ENCODE data around the gene POU6F2. TPM values are rescaled to one million over a fixed set of nuclear protein-coding genes. Genes with fewer than 3 reads are reported as not detected.
A peak's percentile ranks its signal among the peaks of the same experiment; 100 is the strongest.

Gene POU6F2
- total RNA-seq, 5 donors from 2014 or later (not counting 1 experiment from before 2014, with no cell fraction given): not detected

DNA sequence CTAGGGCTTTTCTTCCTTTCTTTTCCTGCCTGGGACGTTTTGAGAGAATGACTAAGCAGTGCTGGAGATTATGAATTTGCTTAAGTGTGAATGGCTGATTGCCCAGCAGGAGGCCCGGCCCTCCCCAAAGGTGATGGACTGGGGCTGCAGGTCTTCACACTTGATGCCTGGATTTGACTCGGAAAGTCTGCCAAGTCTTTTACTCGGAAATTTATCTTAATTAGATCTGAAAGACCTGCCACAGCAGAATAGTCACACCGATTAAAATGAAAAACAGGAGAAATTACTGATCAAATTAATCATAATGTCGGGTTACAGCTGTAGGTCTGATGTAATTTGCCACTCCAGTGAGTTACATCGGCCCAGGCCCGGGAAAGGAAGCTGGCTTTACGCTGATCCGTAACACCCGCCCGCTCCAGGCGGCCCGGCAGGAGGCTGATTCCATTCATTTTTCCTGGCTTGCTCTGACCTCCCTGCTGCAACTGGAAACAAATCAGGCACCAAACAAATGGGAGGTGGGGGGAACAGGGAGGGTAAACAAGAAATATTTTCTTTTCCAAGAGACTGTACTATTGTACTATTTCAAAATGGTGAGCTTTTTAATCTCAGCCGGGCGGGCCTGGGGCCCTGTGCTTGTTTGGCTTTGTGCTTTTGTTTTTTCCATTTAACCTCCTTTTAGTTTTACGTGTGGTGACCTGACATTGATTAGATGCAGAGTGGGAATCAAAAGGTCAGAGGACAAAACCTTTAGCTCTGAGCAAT, 376.1 kb downstream of the POU6F2 start:
- Mint-ChIP-seq H3K4me3 (no peak overlapping the region), H3K27me3 (peaks cover 3 to 4% of the 10 kb centered on the region in 2 donors), H3K4me1 (peaks cover 10 to 16% (median 14%) of the 10 kb centered on the region in 3 donors), H3K27ac (no peak overlapping the region), H3K36me3 (no peaks in the 10 kb centered on the region), H3K9me3 (no peaks in the 10 kb centered on the region)
- DNase-seq (no peak), ATAC-seq (replicated peaks in 1 of 4) (no peak)
- H3K4me1 ChIP-seq (ENCODE audit: control insufficient read depth in 1 of 2, extremely low read depth in 1 of 2, insufficient read depth in 2 of 2, low read length in 2 of 2): no peaks in the 10 kb centered on the region
- no peak overlapping the region for H3K27ac ChIP-seq (ENCODE audit: low read length)
- H3K9me3 ChIP-seq: no peaks in the 10 kb centered on the region
- no peak overlapping the region for H3K4me3 ChIP-seq (ENCODE audit: control insufficient read depth in 1 of 2, extremely low read depth in 1 of 2, low read length in 1 of 2)
- POLR2A ChIA-PET: interaction anchor here in 1 of 2 donors (0.5 kb wide), 1 partner anchor 644 kb away, joined by 3 read pairs; no protein-coding TSS in a partner anchor
- CTCF ChIA-PET: no interaction called here
- peaks cover 0 to 2% of the 10 kb centered on the region in 2 experiments for H3K27me3 ChIP-seq (replicated peaks in 1 of 2; ENCODE audit: control insufficient read depth in 2 of 2, extremely low read depth in 1 of 2, insufficient read depth in 2 of 2, low read length in 1 of 2)
- no peaks in the 10 kb centered on the region for H3K36me3 ChIP-seq (ENCODE audit: control insufficient read depth in 2 of 2, extremely low read depth in 1 of 2, insufficient read depth in 1 of 2, low read length in 1 of 2)
- WGBS (ENCODE audit: insufficient coverage): 94% methylated on average over 8 of the region's 17 CpGs

DNA sequence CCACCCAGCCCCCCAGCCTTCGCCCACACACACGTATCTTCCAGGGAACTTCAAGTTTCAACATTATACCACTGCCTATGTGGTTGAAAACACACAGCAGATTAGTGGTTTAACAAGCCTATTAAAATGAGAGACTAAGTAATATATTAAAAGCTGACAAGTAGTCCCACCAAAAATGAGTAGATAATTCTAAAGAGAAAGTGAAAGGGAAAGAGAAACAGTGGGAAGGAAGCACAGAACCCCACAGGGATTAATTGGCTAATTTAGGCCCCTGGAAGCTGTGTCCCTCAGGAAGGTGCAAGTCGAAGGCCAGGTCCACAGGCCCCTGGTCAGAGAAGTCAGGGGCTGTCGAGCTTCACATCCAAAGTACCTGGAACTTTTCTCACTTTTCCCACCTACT, 378.0 kb downstream of the POU6F2 start:
- Histone ChIP-seq H3K36me3 (ENCODE audit: control insufficient read depth in 2 of 2, extremely low read depth in 1 of 2, insufficient read depth in 1 of 2, low read length in 1 of 2) (no peaks in the 10 kb centered on the region), H3K4me1 (ENCODE audit: control insufficient read depth in 1 of 2, extremely low read depth in 1 of 2, insufficient read depth in 2 of 2, low read length in 2 of 2) (no peaks in the 10 kb centered on the region), H3K27me3 (replicated peaks in 1 of 2; ENCODE audit: control insufficient read depth in 2 of 2, extremely low read depth in 1 of 2, insufficient read depth in 2 of 2, low read length in 1 of 2) (no peaks in the 10 kb centered on the region), H3K4me3 (ENCODE audit: control insufficient read depth in 1 of 2, extremely low read depth in 1 of 2, low read length in 1 of 2) (no peak overlapping the region), H3K27ac (ENCODE audit: low read length) (no peak overlapping the region), H3K9me3 (no peaks in the 10 kb centered on the region)
- H3K4me1 Mint-ChIP-seq: peaks cover 10 to 16% (median 14%) of the 10 kb centered on the region in 3 donors
- no peak for DNase-seq
- H3K36me3 Mint-ChIP-seq: no peaks in the 10 kb centered on the region
- H3K27me3 Mint-ChIP-seq: peaks cover 0 to 4% of the 10 kb centered on the region in 2 donors
- WGBS (ENCODE audit: insufficient coverage): 58% methylated on average over 2 of the region's 4 CpGs
- ATAC-seq (replicated peaks in 1 of 4): no peak
- CTCF ChIA-PET: no interaction called here
- no peak overlapping the region for H3K27ac Mint-ChIP-seq
- H3K4me3 Mint-ChIP-seq: peak overlapping the region; percentile 6 to 40 (median 8)
- POLR2A ChIA-PET: no interaction called here
- H3K9me3 Mint-ChIP-seq: no peaks in the 10 kb centered on the region

DNA sequence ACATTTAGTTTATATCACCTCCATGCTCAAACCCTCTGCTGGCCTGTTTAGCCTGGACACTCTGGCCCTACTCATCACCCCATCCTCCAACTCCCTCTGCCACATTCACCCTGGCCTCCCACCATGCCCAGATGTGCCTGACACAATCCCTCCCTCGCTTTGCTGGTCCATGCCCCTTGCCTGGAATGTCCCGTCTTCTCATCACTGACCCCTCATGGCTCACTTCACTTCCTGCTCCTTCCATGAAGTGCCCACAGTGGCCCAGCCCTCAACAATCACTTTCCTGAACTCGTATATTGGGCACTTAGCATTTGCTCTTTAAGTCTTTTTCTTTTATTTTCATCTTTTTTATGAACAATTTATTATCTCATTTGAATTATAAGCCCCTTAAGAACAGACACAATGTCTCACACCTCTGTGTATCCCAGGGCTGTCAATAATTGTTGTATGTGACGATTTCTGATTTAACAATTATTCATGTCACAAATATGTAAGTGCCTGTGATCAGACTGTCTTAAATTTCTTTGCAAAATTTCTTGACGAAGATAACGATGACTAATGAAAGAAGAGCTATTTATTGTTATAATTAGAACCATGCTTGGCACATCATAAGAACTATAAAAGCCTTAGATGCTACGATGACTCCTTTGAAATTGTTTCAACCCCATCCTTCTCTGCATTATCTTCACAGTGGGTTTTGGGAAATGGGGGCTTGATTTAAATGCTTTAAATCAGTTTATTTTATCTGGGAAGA, 378.6 kb downstream of the POU6F2 start:
- no peak overlapping the region for H3K27ac Mint-ChIP-seq
- no peaks in the 10 kb centered on the region for H3K36me3 Mint-ChIP-seq
- peaks cover 10 to 16% (median 14%) of the 10 kb centered on the region in 3 donors for H3K4me1 Mint-ChIP-seq
- DNase-seq: no peak
- Histone ChIP-seq H3K27ac (ENCODE audit: low read length) (no peak overlapping the region), H3K4me1 (ENCODE audit: control insufficient read depth in 1 of 2, extremely low read depth in 1 of 2, insufficient read depth in 2 of 2, low read length in 2 of 2) (no peaks in the 10 kb centered on the region), H3K4me3 (ENCODE audit: control insufficient read depth in 1 of 2, extremely low read depth in 1 of 2, low read length in 1 of 2) (no peak overlapping the region), H3K36me3 (ENCODE audit: control insufficient read depth in 2 of 2, extremely low read depth in 1 of 2, insufficient read depth in 1 of 2, low read length in 1 of 2) (no peaks in the 10 kb centered on the region), H3K27me3 (replicated peaks in 1 of 2; ENCODE audit: control insufficient read depth in 2 of 2, extremely low read depth in 1 of 2, insufficient read depth in 2 of 2, low read length in 1 of 2) (no peaks in the 10 kb centered on the region), H3K9me3 (no peaks in the 10 kb centered on the region)
- peaks cover 0 to 4% of the 10 kb centered on the region in 2 donors for H3K27me3 Mint-ChIP-seq
- H3K9me3 Mint-ChIP-seq: no peaks in the 10 kb centered on the region
- peak overlapping the region in 1 of 3 donors; percentile 10 for H3K4me3 Mint-ChIP-seq
- WGBS (ENCODE audit: insufficient coverage): 62% methylated on average over 2 of the region's 7 CpGs
- POLR2A ChIA-PET: no interaction called here
- CTCF ChIA-PET: interaction anchor here in 1 of 2 donors (0.6 kb wide), 1 partner anchor 275 kb away, joined by 3 read pairs; no protein-coding TSS in a partner anchor
- no peak for ATAC-seq (replicated peaks in 1 of 4)

DNA sequence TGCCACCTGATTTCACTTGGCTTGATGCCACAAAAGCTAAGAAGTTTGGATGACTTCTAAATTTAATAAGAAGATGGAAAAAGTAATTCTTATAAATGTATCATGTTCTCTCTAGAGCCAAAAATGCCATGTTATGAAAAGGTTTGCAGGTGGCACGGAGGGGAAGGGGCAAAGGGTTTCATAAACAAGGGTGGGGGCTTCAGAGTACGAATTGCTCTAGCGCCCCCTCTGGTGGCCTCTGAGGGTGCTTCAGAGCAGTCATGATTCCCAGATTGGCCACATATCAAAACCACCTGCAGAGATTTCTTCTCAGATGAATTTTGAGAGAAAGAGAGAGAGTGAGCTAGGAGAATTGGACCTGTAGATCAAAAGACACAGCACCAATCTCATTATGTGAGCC, 379.9 kb downstream of the POU6F2 start:
- H3K4me3 Mint-ChIP-seq: no peak overlapping the region
- CTCF ChIA-PET: no interaction called here

DNA sequence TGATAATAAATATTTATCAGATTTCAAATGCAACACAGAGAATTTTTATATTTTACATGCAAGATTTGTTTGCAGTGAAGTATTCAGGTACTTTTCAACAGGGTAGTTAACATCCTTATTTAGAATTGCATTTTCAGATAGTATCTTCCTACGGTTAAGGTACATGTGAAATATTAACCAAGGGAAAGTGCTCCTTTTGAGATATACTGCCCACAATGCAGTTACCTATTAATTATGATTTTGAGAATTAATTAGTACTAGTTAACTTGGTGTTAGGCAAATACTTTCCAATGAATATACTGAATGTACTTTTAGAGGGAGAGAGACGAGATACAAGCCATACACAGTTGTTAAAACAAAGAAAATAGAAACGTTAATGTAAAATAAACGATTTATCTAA, 382.3 kb downstream of the POU6F2 start:
- Mint-ChIP-seq H3K27ac (no peak overlapping the region), H3K36me3 (no peaks in the 10 kb centered on the region), H3K4me1 (peaks cover 10 to 14% (median 12%) of the 10 kb centered on the region in 3 donors), H3K9me3 (peaks cover 0 to 8% (median 0%) of the 10 kb centered on the region in 3 donors), H3K4me3 (no peak overlapping the region), H3K27me3 (peaks cover 0 to 21% of the 10 kb centered on the region in 2 donors)
- H3K27ac ChIP-seq (ENCODE audit: low read length): no peak overlapping the region
- no peaks in the 10 kb centered on the region for H3K27me3 ChIP-seq (replicated peaks in 1 of 2; ENCODE audit: control insufficient read depth in 2 of 2, extremely low read depth in 1 of 2, insufficient read depth in 2 of 2, low read length in 1 of 2)
- no peaks in the 10 kb centered on the region for H3K36me3 ChIP-seq (ENCODE audit: control insufficient read depth in 2 of 2, extremely low read depth in 1 of 2, insufficient read depth in 1 of 2, low read length in 1 of 2)
- no peak for ATAC-seq (replicated peaks in 1 of 4)
- H3K4me3 ChIP-seq (ENCODE audit: control insufficient read depth in 1 of 2, extremely low read depth in 1 of 2, low read length in 1 of 2): no peak overlapping the region
- CTCF ChIA-PET: no interaction called here
- no peak for DNase-seq
- H3K9me3 ChIP-seq: no peaks in the 10 kb centered on the region
- no CpG with 5 or more reads among the region's 4 CpGs for WGBS (ENCODE audit: insufficient coverage)
- no peaks in the 10 kb centered on the region for H3K4me1 ChIP-seq (ENCODE audit: control insufficient read depth in 1 of 2, extremely low read depth in 1 of 2, insufficient read depth in 2 of 2, low read length in 2 of 2)
- POLR2A ChIA-PET: no interaction called here

More for the DNA sequence above, 379.9 kb downstream of the POU6F2 start:
- H3K9me3 ChIP-seq: no peaks in the 10 kb centered on the region
- POLR2A ChIA-PET: no interaction called here
- H3K27ac Mint-ChIP-seq: no peak overlapping the region
- ATAC-seq (replicated peaks in 1 of 4) (no peak), DNase-seq (no peak)
- H3K36me3 Mint-ChIP-seq: no peaks in the 10 kb centered on the region
- H3K9me3 Mint-ChIP-seq: no peaks in the 10 kb centered on the region
- WGBS (ENCODE audit: insufficient coverage): 80% methylated on average over 1 of the region's 3 CpGs
- H3K27me3 ChIP-seq (replicated peaks in 1 of 2; ENCODE audit: control insufficient read depth in 2 of 2, extremely low read depth in 1 of 2, insufficient read depth in 2 of 2, low read length in 1 of 2): no peaks in the 10 kb centered on the region
- peaks cover 10 to 16% (median 14%) of the 10 kb centered on the region in 3 donors for H3K4me1 Mint-ChIP-seq
- no peak overlapping the region for H3K27ac ChIP-seq (ENCODE audit: low read length)
- no peaks in the 10 kb centered on the region for H3K4me1 ChIP-seq (ENCODE audit: control insufficient read depth in 1 of 2, extremely low read depth in 1 of 2, insufficient read depth in 2 of 2, low read length in 2 of 2)
- H3K27me3 Mint-ChIP-seq: peaks cover 0 to 8% of the 10 kb centered on the region in 2 donors
- H3K4me3 ChIP-seq (ENCODE audit: control insufficient read depth in 1 of 2, extremely low read depth in 1 of 2, low read length in 1 of 2): no peak overlapping the region
- no peaks in the 10 kb centered on the region for H3K36me3 ChIP-seq (ENCODE audit: control insufficient read depth in 2 of 2, extremely low read depth in 1 of 2, insufficient read depth in 1 of 2, low read length in 1 of 2)

DNA sequence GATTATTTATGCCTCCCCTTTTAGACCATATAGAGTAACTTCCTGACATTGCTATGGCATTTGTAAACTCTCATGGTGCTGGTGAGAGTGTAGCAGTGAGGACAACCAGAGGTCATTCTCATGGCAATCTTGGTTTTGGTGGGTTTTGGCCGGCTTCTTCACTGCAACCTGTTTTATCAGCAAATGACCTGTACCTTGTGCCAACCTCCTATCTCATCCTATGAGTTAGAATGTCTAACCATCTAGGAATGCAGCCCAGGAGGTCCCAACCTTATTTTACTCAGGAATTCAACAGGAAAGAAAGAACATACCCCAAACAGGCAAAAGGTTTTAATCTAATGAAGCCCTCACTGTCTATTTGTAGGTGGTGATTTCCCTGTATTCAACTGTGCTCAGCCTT, 383.1 kb downstream of the POU6F2 start:
- no peaks in the 10 kb centered on the region for H3K9me3 ChIP-seq
- ATAC-seq (replicated peaks in 1 of 4) (no peak), DNase-seq (no peak)
- H3K27ac ChIP-seq (ENCODE audit: low read length): no peak overlapping the region
- H3K4me3 Mint-ChIP-seq: no peak overlapping the region
- H3K36me3 ChIP-seq (ENCODE audit: control insufficient read depth in 2 of 2, extremely low read depth in 1 of 2, insufficient read depth in 1 of 2, low read length in 1 of 2): no peaks in the 10 kb centered on the region
- no CpG with 5 or more reads among the region's 1 CpG for WGBS (ENCODE audit: insufficient coverage)
- H3K4me1 Mint-ChIP-seq: peaks cover 6 to 7% (median 7%) of the 10 kb centered on the region in 3 donors
- H3K27ac Mint-ChIP-seq: no peak overlapping the region
- H3K9me3 Mint-ChIP-seq: peaks cover 0 to 12% (median 0%) of the 10 kb centered on the region in 3 donors
- H3K36me3 Mint-ChIP-seq: no peaks in the 10 kb centered on the region
- no peaks in the 10 kb centered on the region for H3K27me3 ChIP-seq (replicated peaks in 1 of 2; ENCODE audit: control insufficient read depth in 2 of 2, extremely low read depth in 1 of 2, insufficient read depth in 2 of 2, low read length in 1 of 2)
- ChIA-PET CTCF (no interaction called here), POLR2A (no interaction called here)
- peaks cover 3 to 22% of the 10 kb centered on the region in 2 donors for H3K27me3 Mint-ChIP-seq
- H3K4me3 ChIP-seq (ENCODE audit: control insufficient read depth in 1 of 2, extremely low read depth in 1 of 2, low read length in 1 of 2): no peak overlapping the region
- H3K4me1 ChIP-seq (ENCODE audit: control insufficient read depth in 1 of 2, extremely low read depth in 1 of 2, insufficient read depth in 2 of 2, low read length in 2 of 2): no peaks in the 10 kb centered on the region

All from T-cell (primary cell).